ENCODE data around the gene TAMM41.
"Not testable (repeated sequence)": the region's sequence is repeated elsewhere in the genome, so short reads cannot be mapped to it uniquely, and the experiment has no call there.

TAMM41 gene, protein sequence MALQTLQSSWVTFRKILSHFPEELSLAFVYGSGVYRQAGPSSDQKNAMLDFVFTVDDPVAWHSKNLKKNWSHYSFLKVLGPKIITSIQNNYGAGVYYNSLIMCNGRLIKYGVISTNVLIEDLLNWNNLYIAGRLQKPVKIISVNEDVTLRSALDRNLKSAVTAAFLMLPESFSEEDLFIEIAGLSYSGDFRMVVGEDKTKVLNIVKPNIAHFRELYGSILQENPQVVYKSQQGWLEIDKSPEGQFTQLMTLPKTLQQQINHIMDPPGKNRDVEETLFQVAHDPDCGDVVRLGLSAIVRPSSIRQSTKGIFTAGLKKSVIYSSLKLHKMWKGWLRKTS

DNA sequence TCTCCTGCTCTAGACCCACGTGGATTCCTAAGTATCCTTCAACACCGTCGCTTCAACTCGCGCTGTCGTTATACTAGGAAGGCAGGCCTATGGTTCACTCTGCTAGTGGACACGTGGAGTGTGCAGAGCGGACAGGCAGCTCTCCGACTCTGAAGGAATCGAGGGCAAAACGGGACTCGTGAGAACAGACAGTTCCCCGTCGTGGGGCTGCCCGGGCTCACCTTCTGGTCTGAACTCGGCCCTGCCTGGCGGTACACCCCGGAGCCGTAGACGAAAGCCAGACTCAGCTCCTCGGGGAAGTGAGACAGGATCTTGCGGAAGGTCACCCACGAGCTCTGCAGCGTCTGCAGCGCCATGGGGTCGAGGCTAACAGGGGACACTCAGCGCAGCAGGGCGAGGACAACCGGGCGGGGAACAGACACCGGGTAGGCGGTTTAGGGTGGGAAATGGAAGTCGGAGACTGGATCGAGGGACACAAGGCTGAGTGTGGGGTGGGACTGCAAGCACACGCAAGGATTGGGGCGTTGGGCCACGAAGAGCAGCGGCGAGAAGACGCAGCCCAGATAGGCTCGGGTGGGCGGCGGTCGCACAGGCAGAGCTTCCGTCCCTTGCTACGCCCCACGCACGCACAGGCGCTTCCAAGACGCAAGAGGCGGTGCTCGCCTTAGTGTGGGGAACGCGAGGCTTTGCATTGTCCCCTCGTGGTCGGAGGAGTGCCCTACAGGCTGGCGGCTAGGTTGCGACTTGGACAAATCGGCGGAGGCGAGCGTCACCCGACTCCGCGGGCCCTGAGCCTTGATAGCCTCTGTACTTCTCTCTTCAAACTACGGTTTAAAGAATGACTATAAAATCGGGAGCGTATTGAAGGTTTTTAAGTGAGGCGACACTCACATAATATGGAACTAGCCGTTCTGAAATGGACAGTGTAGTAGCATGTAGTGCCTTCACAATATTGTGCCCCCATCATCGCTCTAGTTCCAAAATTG is at the start of gene TAMM41:
Gene TAMM41 (minus strand): TSS at position 605 of the 986 bp plus-strand sequence. CDS start 249 bp downstream, at position 356.
- in situ Hi-C loops (cut with MboI; ENCODE audit: low sequenced_read_pairs): no loop called here

DNA sequence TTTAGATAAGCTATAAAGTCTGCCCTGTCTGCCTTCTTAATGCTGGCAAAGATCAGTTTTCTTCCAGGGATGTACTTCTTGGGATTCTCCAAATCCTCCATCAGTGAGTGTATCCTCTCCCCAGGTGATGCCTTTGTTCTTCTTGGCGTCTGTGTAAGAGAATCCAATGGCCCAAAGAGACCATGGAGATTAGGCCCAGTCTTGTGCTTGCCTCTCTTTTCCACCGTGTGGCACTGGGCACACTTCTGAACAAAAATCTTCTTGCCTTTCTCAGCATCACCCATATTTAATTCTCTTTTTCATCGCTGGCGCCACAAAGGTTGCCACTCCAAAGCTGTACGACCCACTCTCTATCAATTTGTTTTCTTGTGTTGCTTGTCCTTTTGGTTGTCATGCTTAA is 32.2 kb upstream of the TAMM41 start:
- in situ Hi-C loops (cut with MboI; ENCODE audit: low sequenced_read_pairs): loop anchor here (10.0 kb wide), 1 partner anchor 1834 kb away; no protein-coding TSS in a partner anchor

DNA sequence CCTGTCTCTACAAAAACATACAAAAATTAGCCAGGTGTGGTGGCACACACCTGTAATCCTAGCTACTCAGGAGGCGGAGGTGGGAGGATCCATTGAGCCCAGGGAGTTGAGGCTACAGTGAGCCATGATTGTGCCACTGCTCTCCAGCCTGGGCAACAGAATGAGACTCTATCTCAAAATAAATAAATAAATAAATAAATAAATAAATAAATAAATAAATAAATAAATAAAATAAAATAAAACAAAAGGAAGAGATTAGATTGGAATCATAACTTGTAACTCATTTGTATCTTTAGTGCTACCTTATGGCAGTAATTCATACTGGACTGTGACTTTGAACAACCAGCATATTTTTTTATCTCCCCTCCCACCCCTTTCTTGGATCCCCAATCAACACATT is 28.0 kb upstream of the TAMM41 start:
- in situ Hi-C loops (cut with MboI; ENCODE audit: low sequenced_read_pairs): loop anchor here (10.0 kb wide), 1 partner anchor 1830 kb away; no protein-coding TSS in a partner anchor

DNA sequence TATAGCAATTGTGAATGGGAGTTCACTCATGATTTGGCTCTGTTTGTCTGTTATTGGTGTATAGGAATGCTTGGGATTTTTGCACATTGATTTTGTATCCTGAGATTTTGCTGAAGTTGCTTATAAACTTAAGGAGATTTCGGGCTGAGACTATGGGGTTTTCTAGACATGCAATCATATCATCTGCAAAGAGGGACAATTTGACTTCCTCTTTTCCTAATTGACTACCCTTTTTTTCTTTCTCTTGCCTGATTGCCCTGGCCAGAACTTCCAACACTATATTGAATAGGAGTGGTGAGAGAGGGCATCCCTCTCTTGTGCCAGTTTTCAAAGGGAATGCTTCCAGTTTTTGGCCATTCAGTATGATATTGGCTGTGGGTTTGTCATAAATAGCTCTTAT is 17.1 kb upstream of the TAMM41 start:
- in situ Hi-C loops (cut with MboI; ENCODE audit: low sequenced_read_pairs): not testable (repeated sequence)

DNA sequence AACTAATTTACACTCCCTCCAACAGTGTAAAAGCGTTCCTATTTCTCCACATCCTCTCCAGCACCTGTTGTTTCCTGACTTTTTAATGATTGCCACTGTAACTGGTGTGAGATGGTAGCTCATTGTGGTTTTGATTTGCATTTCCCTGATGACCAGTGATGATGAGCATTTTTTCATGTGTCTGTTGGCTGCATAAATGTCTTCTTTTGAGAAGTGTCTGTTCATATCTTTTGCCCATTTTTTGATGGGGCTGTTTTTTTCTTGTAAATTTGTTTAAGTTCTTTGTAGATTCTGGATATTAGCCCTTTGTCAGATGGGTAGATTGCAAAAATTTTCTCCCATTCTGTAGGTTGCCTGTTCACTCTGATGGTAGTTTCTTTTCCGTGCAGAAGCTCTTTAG is 15.9 kb upstream of the TAMM41 start:
- in situ Hi-C loops (cut with MboI; ENCODE audit: low sequenced_read_pairs): not testable (repeated sequence)

DNA sequence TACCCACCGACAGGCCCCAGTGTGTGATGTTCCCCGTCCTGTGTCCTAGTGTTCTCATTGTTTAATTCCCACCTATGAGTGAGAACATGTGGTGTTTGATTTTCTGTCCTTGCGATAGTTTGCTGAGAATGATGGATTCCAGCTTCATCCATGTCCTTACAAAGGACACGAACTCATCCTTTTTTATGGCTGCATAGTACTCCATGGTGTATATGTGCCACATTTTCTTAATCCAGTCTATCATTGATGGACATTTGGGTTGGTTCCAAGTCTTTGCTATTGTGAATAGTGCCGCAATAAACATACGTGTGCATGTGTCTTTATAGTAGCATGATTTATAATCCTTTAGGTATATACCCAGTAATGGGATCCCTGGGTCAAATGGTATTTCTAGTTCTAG is 15.5 kb upstream of the TAMM41 start:
- in situ Hi-C loops (cut with MboI; ENCODE audit: low sequenced_read_pairs): not testable (repeated sequence)

DNA sequence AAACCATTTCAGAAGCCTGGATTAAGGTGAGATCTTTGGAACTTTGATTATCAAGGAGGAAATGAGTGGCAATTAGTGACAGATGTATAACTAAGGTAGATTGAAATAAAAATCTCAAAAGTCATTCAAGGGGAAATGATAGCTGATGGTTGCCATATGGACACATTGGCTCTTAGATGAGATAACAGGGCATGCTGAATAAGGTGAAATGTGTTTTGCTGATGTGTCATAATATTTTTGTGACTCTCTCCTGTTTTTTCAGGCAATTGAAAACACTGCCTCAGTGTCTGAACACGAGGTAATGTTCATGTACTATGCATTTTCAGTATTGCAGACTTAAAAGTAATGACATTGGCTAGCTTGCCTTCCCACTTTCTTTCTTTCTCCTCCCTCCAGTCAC is 13.5 kb upstream of the TAMM41 start:
- in situ Hi-C loops (cut with MboI; ENCODE audit: low sequenced_read_pairs): not testable (repeated sequence)

DNA sequence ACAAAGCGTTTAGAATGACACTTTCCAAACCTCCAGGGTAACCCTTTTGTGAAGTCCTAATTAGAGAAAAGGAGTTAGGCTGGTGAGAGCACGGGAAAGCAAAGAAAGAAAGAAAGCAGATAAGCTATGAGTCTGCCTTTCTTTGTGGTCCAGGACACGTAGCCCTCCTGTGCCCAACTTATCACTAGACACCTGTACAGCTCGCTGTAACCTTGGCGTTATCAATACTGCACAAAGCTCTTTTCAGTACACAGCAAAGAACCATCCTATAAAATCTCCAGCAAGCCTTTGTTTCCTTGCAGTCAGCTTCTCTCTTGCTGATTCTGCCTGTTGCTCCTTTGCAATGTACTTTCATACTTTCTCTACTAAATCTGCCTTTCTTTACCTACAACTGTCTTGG is 6.8 kb upstream of the TAMM41 start:
- in situ Hi-C loops (cut with MboI; ENCODE audit: low sequenced_read_pairs): no loop called here

DNA sequence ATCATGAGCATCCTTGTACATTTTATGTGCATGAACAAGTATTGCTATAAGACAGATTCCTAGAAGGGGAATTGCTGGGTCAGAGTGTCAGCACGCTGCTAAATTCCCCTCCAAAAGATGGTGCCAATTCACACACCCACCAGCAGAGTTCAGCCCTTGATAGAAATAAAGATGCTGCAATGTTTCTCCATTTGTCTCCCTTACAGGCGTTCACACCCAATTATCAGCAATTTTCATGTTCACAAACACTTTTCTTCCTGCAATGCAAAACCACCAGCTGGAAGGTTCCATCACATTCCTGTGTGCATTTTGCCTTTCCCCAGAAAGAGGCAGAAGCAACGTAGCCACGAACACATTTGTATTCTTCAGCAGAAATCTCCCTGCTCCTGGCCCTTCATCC is 3.3 kb upstream of the TAMM41 start:
- in situ Hi-C loops (cut with MboI; ENCODE audit: low sequenced_read_pairs): no loop called here

DNA sequence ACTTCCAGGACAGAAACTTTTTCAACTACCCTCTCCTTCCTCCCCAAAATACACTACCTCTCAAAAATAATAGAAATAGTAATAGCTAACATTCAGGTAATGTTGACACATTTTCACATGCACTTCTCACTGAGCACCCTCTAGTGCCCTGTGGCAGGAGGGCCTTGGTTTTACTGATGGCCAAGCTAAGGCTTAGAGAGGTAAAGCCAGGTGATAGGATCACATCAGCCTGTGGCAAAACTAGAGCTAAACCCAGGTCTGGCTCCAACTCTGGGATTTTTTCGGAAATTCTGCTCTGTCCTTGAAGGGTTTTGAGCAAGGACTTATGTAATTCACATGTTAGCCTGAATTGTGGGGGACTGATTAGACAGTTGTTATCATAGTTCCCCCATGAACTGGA is 922 bp upstream of the TAMM41 start:
- in situ Hi-C loops (cut with MboI; ENCODE audit: low sequenced_read_pairs): no loop called here

DNA sequence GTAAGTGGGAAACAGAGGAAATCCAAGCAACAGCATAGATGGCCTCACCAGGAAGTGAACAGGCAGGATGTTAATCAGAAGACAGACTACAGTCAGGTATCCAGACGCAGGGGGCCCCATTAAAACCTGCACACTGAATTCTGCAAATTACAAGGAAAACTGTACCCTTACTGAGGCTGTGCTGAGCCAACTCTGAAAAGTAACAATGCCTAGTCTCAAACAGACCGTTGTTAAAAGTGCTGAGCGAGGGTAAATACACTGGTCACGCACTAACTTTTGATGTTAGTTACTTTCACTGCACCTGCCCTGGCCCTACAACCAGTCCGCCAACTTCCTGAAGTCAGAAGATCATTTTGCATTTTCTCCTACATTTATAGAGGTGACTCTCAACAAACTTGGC is 1.0 kb downstream of the TAMM41 start:
- in situ Hi-C loops (cut with MboI; ENCODE audit: low sequenced_read_pairs): no loop called here

DNA sequence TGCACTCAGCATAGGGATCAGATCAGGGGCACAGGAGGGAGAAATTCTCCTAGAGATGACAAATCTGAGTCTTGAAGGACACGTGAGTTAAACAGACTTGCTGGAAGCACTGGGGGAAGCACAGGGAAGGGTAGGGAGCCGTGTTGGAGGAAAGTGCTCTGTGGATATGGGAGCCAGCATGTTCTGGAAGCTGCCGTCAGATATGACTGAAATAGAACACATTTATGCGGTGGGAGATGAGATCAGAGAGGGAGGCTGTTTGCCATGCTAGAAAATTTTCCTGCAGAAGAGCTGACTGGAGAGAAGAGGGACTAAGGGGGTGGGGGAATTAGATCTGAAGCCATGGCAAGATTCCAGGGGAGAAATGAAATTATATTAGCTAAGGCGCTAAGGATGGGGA is 1.8 kb downstream of the TAMM41 start:
- in situ Hi-C loops (cut with MboI; ENCODE audit: low sequenced_read_pairs): no loop called here

DNA sequence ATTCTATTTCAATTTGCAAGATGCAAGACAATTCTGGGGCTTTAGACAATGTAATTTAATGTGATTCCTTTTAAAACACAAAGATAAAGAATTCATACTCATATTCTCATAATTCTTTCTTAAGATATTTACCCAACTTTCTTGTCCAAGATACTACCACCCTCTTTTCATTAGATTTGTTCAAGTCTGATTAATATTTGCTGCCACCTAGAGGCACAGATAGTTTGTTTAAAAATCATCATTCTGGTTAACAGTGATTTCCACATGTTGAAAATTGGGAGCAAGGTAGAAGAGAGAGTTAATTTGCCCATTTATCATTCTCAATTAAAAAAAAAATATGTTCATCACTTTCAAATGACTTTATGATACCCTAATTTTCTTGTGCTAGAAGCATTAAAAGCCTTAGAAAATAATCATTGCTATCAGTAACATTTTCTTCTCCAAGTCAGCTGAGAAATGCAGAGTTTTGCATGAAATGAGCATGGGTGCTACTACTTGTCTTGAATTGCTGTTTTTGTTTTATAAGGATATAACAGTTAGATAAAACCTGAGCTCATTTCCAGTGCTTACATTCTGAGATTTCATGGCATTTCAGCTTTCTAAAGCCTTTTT is 11.6 kb downstream of the TAMM41 start:
- in situ Hi-C loops (cut with MboI; ENCODE audit: low sequenced_read_pairs): no loop called here

DNA sequence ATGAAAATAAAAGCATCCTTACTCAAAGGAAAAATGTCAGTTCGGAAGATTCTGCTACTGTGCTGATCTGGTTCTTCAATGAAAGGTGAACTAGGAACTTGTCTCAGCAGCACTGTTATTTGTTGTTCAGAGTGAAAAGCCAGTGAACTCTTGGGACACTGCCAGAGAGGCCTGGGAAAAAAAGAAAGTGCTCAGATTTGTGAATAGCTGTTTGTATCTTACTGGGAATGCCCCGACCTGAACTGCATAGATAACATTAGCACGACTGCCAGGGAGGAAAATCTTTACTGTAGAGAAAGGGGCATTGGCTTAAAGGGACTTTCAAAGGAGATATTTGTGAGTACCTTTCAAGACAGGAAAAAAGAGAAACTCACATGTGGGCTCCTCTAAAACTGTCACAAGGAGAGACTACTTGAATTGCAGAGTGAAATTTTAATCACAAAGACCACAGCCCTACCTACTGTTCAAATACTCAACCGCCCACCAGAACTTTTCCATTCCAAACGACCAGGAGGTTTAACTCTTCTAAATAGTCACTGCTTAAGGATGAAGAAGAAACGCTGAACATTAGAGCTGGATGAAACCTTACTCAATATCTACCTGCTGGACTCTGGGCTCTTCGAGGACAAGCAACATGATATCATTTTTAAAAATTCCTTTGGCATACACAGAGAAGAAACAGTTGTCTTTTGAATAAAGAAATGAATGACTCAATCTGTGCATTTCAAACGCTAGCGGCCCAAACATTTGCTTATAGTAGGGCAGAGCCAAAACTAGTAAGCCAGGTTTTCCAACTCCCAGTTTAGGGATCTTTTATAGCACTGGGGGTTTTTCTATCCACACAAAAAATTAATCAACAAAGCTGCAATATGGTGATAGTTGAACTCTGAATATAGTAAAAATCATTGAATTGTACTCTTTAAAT is 13.4 kb downstream of the TAMM41 start:
- in situ Hi-C loops (cut with MboI; ENCODE audit: low sequenced_read_pairs): no loop called here

DNA sequence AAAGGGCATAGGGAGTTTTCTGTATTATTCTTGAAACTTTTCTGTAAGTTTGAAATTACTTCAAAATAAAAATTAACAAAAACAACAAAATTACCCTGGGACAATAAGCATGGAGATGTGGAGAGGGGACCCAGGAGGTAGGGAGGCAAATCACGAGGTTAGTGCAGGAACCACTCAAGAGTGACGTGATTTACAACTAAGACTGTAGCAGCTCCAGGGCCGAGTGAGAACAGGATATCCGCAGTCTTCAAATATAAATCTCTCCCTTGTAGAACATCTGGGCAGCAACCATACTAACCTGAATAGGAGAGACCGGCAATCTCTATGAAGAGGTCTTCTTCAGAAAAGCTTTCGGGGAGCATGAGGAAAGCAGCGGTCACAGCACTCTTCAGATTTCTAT is 17.3 kb downstream of the TAMM41 start:
- in situ Hi-C loops (cut with MboI; ENCODE audit: low sequenced_read_pairs): no loop called here

DNA sequence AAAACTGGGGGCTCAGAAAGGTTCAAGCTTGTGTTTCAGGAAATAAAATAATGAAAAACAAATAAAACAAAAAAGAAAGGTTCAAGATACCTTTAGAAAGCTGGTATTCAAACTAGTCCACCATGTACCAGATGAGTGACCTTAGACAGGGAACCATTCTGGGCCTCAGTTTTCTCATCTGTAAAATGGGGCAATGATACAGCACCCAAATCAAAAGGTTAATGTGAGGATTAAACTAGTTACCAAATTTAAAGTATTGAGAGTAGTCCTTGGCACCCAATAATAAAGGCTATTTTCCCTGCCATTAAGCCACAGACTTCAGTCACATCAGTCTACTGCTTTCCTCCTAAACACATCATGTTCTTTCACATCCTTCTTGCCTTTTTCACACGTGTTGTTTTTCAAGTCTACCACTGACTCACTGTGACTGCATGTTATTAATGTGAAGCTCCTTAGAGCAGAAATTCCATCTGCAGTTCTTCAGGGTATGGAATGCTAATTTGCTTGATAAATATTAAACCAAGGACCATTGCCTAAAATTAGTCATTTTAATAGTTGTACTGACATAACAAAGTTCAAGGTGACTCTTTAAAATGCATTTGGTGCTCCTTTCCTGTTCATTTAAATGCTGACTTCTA is 19.9 kb downstream of the TAMM41 start:
- in situ Hi-C loops (cut with MboI; ENCODE audit: low sequenced_read_pairs): no loop called here

DNA sequence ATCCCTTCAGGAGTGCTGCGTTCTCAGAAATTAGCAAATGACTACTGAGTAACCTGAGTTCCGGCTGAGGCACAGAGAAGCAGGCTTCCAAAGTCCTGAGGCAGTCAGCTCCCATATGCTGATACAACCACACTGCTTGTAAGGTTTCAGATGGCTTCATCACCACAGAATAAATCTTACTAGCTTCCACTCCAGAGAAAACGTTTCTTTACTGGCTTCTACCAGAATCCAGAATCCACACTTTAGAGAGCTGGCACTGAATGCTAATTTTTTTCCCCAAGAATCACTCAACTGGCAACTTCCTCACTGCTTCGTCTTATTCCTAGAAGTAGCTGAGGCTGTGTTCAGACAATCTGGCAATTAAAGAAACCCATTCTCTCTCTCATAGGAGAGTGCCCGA is 21.4 kb downstream of the TAMM41 start:
- in situ Hi-C loops (cut with MboI; ENCODE audit: low sequenced_read_pairs): no loop called here

DNA sequence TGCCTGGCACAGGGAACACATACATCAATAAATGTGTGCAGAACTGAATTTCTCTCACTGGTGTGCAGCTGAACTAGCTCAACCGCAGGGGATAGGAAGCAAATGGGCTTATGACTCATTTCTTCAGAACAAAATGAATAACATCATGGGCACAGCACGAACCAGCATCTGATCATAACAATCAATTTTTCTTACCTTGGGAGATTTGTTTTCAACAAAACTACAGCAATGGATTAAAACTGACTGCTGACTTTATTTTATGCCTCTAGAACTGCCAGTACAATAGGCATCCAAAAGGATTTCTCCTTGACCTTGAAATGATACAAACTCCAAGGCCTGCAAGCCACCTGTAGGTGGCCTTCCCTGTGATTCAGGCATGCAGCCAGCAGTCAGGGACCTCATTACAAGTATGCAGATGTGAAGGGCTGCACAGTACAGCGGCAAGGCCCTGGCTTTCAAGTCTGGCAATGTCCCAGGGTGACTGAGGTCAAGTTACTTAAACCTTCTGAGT is 26.1 kb downstream of the TAMM41 start:
- in situ Hi-C loops (cut with MboI; ENCODE audit: low sequenced_read_pairs): no loop called here

DNA sequence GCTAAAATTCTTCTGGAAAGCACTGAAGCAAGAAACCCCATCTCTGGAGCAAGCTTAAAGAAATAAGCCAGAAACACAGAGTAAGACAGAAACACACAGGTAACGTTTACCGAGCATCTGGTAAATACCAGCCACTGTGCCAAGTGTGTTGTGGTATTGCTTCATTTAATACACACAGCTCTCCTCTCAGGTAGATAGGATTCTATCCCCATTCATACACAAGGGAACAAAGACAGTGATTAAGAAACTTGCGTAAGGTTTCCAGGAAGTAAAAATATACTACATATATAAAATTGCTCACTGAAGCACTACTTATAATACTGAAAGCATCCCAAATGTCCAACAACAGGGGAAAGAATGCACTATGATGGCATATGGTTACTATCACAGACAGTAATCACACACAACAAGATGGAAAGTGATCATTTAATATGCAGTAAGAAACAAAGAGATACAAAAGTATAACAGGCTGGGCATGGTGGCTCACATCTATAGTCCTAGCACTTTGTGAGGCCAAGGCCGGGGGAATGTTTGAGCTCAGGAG is 27.5 kb downstream of the TAMM41 start:
- in situ Hi-C loops (cut with MboI; ENCODE audit: low sequenced_read_pairs): no loop called here
